Activated CD8-positive, alpha-beta memory T cell treated with anti-CD3 and anti-CD28 coated beads, Interleukin-2, amount 50 U/mL, for 48 hours (primary cell): ENCODE data around the gene HPSE2.

ENCODE experiments used
- DNase-seq: peaks from one replicate; pipeline ENCODE4 v3.0.0-alpha.2; 2020

HPSE2 gene

DNA sequence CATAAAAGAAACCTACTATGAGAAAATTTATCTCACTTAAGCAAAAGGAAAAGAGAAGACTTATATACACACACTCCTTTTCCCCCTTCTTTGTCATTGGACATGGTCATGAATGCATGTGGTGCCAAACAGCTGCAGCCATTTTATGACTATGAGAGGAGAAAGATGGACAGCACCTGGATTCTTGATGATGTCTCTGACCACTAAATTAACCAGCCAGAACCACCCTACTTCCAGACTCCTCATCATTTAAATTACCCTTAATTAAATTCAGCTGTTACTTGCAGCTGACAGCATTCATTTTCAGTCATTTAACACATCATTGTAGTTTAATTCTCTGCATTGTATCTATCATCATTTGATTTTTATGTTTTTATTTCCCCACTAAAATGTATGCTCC lies 409.9 kb downstream of the HPSE2 start:
- no peak for DNase-seq

DNA sequence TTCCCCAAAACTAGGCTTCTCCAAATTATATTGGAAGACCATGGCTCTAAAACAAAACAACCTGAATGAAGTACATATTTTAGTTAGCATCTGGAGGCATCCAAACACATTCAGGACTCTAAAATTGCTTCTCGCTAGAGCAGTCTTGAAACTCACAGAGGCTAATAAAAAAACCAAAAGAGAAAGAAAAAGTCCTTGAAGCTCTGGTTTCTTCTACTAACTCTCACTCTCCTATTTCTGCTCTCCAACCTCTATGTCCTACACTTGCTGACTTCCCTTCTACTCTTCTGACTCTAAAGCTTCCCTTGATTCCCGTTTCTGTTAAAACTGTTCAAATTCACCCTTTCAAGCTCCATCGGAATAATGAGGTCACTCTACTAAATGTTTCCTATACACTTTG lies 418.3 kb downstream of the HPSE2 start:
- no peak for DNase-seq

- no peak for DNase-seq
These were observed 420.4 kb downstream of the HPSE2 start for GRCh38 chr10:98815039-98815885.

DNA sequence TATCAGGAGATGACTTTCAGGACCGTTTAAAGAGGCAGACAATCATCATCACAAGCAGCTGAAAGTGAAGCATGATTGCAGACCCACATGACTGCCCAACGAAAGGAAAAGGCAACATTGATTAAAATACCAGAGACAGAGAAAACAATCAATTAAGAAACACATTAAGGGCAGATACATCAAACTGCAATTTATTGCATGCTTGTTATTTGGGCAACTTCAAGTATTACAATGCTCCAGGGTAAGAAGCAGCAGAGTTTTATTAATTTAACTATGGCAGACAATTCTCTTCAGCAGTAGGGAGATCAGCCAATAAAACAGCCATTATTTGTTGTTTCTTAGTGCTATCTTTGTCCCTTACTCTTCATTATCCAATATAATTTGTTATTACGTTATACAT lies 421.2 kb downstream of the HPSE2 start:
- DNase-seq: no peak

GRCh38 chr10:98808282-98808892 lies 427.3 kb downstream of the HPSE2 start:
- no peak for DNase-seq

GRCh38 chr10:98800263-98800662 lies 435.4 kb downstream of the HPSE2 start:
- no peak for DNase-seq

GRCh38 chr10:98795467-98795866 lies 440.2 kb downstream of the HPSE2 start:
- DNase-seq: no peak

DNA sequence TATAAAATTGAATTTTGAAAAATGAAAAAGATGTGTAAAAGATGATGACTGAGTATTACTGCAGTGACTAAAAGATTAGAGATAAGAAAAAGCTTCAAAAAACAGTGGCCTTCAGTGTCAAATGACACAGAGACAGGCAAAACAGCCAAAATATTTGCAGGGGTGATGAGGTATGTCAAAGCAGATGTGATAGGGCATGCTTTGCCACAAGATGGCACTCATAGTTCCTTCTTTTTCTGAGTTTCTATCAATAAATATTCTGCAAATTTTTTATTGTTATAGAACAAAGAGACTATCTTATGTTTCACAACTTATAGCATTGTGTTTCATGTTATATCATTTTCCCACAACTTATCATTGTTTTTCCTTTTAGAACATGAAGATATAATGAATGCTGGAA lies 444.8 kb downstream of the HPSE2 start:
- no peak for DNase-seq

GRCh38 chr10:98778277-98778759 lies 457.3 kb downstream of the HPSE2 start:
- no peak for DNase-seq

- DNase-seq: no peak
These were observed 477.2 kb downstream of the HPSE2 start for GRCh38 chr10:98758463-98758862.

GRCh38 chr10:98748298-98748697 lies 487.4 kb downstream of the HPSE2 start:
- DNase-seq: no peak

- DNase-seq: no peak
These were observed 490.0 kb downstream of the HPSE2 start for GRCh38 chr10:98745645-98746044.

GRCh38 chr10:98720551-98720950 lies 515.1 kb downstream of the HPSE2 start:
- no peak for DNase-seq

GRCh38 chr10:98713586-98713985 lies 522.1 kb downstream of the HPSE2 start:
- DNase-seq: no peak

DNA sequence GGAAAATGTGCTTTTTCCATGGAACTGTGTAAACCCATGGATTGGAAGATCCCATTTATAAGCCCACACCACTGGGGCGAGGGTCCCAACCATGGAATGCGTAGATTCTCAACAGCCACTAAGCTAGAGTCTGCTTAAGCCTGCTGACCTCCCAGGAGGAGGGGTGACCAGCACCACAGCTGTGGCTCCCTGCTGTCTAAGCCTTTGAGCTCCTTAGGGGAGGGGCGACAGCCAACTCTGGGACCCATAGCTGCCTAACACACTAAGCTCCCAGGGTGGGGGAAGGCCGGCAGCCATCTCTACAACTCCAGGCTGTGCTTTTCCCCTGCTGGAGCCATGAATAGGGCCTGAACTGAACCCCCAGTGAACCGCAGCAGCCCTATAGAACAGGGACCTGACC lies 539.1 kb downstream of the HPSE2 start:
- no peak for DNase-seq

DNA sequence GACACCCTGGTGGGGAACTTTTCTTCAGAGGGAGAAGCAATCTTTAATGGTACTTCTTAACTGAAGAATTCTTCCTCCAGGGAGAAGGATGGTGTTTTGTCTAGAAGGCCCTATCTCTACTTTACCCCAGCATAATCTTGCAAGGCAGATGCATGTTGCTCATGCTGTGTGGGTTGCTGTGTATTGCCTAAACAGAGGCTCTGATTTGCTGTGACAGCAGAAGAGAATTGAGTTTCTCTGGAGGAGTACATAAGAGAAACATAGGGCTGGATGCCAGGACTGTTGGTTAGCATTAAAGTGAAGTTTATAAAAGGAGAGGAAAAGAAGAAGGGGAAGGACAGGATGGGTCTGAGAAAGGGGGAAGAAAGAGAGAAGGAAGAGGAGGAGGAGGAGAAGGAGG lies 540.8 kb downstream of the HPSE2 start:
- no peak for DNase-seq

- no peak for DNase-seq
These were observed 541.6 kb downstream of the HPSE2 start for GRCh38 chr10:98694014-98694413.

DNA sequence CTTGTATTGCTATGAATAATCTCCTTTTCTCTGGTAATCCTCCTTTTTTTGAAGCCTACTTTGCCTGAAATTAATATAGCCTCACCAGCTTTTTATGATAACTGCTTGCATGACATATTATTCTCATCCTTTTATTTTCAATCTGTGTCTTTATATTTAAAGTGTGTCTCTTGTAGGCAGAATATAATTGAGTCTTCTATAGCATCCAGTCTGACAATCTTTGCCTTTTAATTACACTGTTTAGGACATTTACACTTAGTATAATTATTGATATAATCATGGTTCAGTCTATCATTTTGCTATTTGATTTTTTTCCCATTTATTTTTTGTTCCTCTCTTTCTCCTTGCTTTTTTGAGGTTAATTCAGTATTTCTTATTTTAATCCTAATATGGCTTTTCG lies 548.0 kb downstream of the HPSE2 start:
- DNase-seq: no peak

GRCh38 chr10:98684019-98684899 lies 551.4 kb downstream of the HPSE2 start:
- DNase-seq: no peak

GRCh38 chr10:98676895-98677294 lies 558.8 kb downstream of the HPSE2 start:
- DNase-seq: no peak

GRCh38 chr10:98675902-98676301 lies 559.8 kb downstream of the HPSE2 start:
- no peak for DNase-seq

DNA sequence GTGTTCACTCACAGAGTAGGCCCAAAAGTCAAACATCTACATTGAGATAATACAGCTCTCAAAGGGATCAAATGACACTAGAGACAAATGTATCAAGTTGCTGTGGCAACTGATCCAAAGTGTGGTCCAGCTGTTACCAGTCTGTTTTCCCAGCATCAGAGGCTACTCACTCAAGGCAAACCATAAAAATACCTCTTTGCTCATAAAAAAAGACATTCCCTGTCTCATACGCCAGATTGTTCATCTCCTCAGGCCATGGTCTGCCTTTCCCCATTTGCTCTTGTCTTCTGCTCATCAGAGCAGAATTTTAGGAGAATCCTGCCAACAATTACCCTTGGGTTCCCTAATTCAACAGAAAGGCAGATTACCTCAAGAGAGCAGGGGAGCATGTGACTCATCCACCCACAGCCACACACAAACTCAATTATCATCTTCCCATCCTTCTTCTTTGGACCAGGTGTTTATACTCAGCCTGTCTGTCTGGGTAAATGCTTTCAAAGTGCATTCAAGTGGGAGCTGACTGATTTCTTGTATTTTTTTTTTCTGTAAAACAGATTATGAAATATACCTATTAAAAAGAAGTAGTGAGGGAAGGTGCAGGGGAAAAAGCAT lies 562.4 kb downstream of the HPSE2 start:
- no peak for DNase-seq

GRCh38 chr10:98667081-98667480 lies 568.6 kb downstream of the HPSE2 start:
- DNase-seq: no peak
